OCI-LY1 (cell line): ENCODE data around the gene ASCC1.
A peak's percentile ranks its signal among the peaks of the same experiment; 100 is the strongest.

Source experiments
- H2AFZ ChIP-seq: fragments of 200-600 bp; sonication (generic), shearing (Covaris generic); 2 replicates; pipeline ENCODE4 v1.6.0; 2014; ENCODE audit warnings: antibody characterized with exemption, mild to moderate bottlenecking, low read length
- H3F3A ChIP-seq: fragments of 200-600 bp; sonication (generic), shearing (Covaris generic); 2 replicates; pipeline ENCODE4 v1.6.0; 2014; ENCODE audit warnings: mild to moderate bottlenecking, antibody characterized with exemption, low read length, moderate library complexity; ENCODE audit not compliant: insufficient read depth
- H3K27ac ChIP-seq: fragments of 200-600 bp; sonication (generic); 2 replicates; pipeline ENCODE4 v1.5.1; 2014; ENCODE audit warnings: low read length, mixed run types, mild to moderate bottlenecking, low read depth; ENCODE audit not compliant: poor library complexity, severe bottlenecking
- H3K27me3 ChIP-seq: fragments of 200-600 bp; sonication (generic); 2 replicates; pipeline ENCODE4 v1.6.0; 2014; ENCODE audit warnings: antibody characterized with exemption, mild to moderate bottlenecking, low read length, moderate library complexity; ENCODE audit not compliant: insufficient read depth
- H3K36me3 ChIP-seq: fragments of 200-600 bp; sonication (generic); 2 replicates; pipeline ENCODE4 v1.6.1; 2014; ENCODE audit warnings: mild to moderate bottlenecking, antibody characterized with exemption, low read length, moderate library complexity, mixed read lengths; ENCODE audit not compliant: insufficient read depth
- H3K4me1 ChIP-seq: fragments of 200-600 bp; sonication (generic); 2 replicates; pipeline ENCODE4 v1.5.1; 2014; ENCODE audit warnings: mild to moderate bottlenecking, low read length, moderate library complexity; ENCODE audit not compliant: insufficient read depth, severe bottlenecking
- H3K4me2 ChIP-seq: fragments of 200-600 bp; sonication (generic), shearing (Covaris generic); 2 replicates; pipeline ENCODE4 v1.6.1; 2014; ENCODE audit warnings: low read length
- H3K4me3 ChIP-seq: fragments of 200-600 bp; sonication (generic); 2 replicates; pipeline ENCODE4 v1.5.1; 2014; ENCODE audit warnings: low read length, low read depth, mild to moderate bottlenecking, mixed read lengths; ENCODE audit not compliant: poor library complexity, severe bottlenecking
- H3K79me2 ChIP-seq: fragments of 200-600 bp; shearing (Covaris generic); 2 replicates; pipeline ENCODE4 v1.6.1; 2016; ENCODE audit warnings: mixed run types, low read length, mixed read lengths; ENCODE audit not compliant: insufficient read depth
- H3K9ac ChIP-seq: fragments of 200-600 bp; sonication (generic), shearing (Covaris generic); 2 replicates; pipeline ENCODE4 v1.6.1; 2014; ENCODE audit warnings: mild to moderate bottlenecking, low read length, mixed read lengths
- H3K9me2 ChIP-seq: fragments of 200-600 bp; sonication (generic), shearing (Covaris generic); 2 replicates; pipeline ENCODE4 v1.6.1; 2014; ENCODE audit warnings: low read depth, mild to moderate bottlenecking, low read length, mixed read lengths
- H3K9me3 ChIP-seq: fragments of 200-600 bp; shearing (Covaris generic); 2 replicates; pipeline ENCODE4 v1.6.1; 2014; ENCODE audit warnings: low read length, mixed read lengths
- H4K20me1 ChIP-seq: fragments of 200-600 bp; sonication (generic), shearing (Covaris generic); 2 replicates; pipeline ENCODE4 v1.6.0; 2016; ENCODE audit warnings: mild to moderate bottlenecking, low read length; ENCODE audit not compliant: insufficient read depth
- EZH2 ChIP-seq: fragments of 200-600 bp; sonication (generic), shearing (Covaris generic); IDR thresholded peaks from 2 replicates; pipeline ENCODE4 v1.8.0; 2017; ENCODE audit warnings: borderline replicate concordance, mixed run types, mild to moderate bottlenecking, antibody characterized with exemption, low read length, moderate library complexity, mixed read lengths
- TF ChIP-seq, protein P1 (sequence below): fragments of 200-600 bp; sonication (generic), shearing (Covaris generic); IDR thresholded peaks from 2 replicates; pipeline ENCODE4 v1.5.1; 2017; ENCODE audit warnings: mild to moderate bottlenecking, antibody characterized with exemption, low read length, moderate library complexity, mixed read lengths

The ASCC1 gene

DNA sequence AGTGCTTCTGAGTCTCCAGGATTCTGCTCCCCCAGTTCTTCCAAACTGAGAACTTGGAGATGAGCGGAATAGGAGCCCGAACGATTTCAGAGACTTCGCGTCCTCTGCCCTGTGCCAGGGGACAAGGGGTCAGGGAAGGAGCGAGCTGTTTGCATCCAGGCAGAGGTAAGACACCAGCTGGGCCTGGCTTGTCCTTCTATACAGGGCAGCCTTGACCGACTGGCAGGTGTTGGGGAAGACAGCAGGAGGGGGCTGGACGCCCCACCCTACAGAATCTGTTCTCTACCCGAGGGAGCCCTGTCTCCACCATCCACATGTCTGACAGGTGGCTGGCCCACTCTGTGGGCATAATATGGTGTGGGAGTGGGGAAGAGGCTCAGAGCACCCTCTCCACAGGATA, 134.9 kb downstream of the ASCC1 start:
- Histone ChIP-seq H2AFZ (no peak overlapping the region), H3K4me1 (peaks cover 78% of the 10 kb centered on the region), H3K9ac (no peak overlapping the region), H3K4me3 (no peak overlapping the region), H3K27ac (peak overlapping the region; percentile 81), H3K9me2 (no peaks in the 10 kb centered on the region), H3K79me2 (no peaks in the 10 kb centered on the region), H4K20me1 (no peaks in the 10 kb centered on the region), H3K4me2 (no peak overlapping the region), H3F3A (no peaks in the 10 kb centered on the region), H3K9me3 (no peaks in the 10 kb centered on the region), H3K27me3 (no peaks in the 10 kb centered on the region), H3K36me3 (no peaks in the 10 kb centered on the region; the same call in 1 of the 2 replicates)
- TF ChIP-seq EZH2: no peak
- TF ChIP-seq, protein P1, sequence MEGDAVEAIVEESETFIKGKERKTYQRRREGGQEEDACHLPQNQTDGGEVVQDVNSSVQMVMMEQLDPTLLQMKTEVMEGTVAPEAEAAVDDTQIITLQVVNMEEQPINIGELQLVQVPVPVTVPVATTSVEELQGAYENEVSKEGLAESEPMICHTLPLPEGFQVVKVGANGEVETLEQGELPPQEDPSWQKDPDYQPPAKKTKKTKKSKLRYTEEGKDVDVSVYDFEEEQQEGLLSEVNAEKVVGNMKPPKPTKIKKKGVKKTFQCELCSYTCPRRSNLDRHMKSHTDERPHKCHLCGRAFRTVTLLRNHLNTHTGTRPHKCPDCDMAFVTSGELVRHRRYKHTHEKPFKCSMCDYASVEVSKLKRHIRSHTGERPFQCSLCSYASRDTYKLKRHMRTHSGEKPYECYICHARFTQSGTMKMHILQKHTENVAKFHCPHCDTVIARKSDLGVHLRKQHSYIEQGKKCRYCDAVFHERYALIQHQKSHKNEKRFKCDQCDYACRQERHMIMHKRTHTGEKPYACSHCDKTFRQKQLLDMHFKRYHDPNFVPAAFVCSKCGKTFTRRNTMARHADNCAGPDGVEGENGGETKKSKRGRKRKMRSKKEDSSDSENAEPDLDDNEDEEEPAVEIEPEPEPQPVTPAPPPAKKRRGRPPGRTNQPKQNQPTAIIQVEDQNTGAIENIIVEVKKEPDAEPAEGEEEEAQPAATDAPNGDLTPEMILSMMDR: no peak

DNA sequence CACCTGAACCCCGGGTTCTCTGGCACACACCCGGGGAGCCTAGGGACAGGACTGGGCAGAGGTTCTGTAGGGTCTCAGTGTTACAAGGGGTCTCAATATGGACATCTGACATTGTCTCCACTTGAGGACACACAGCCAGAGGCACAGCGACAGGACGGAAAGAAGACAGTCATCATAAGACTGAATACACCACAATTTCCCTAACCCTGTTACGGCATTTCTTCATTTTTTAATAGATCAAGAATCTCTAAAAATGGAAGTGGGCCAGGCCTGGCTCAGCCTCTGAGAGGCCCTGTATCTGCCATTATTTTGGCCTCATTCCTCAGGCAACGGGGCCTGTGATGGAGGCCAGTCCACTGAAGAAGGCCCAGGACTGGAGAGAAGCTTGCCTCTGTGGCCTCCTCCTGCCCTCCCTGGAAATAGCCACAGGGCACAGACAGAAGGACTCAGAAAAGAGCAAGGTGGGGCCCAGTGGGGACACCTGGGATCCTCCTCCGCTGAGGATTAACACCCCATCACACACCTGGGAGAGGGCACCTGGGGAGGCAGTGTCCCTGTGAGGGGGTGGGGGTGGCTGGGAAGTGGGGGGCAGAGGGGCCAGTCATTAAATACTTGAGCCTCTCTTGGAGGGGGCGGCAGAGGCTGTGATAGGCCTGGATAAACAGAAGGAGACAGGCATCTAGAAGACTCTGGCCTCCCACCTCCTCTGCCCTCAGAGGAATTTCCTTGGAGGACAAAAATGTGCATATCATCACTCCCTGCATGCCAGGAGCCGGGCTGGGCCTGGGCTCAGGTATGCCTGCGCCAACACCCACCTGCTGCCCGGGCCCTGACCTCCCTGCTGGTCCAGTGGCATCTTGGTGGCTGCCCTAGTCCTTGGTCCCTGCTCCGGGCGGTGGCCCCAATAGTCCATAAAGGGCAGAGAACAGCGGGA, 135.8 kb downstream of the ASCC1 start:
- H3K9me3 ChIP-seq: no peaks in the 10 kb centered on the region
- H3K36me3 ChIP-seq: no peaks in the 10 kb centered on the region; the same call in 1 of the 2 replicates
- peak overlapping the region; percentile 56 for H3K4me2 ChIP-seq
- peak overlapping the region; percentile 26 for H3K4me3 ChIP-seq
- peak overlapping the region; percentile 81 for H3K27ac ChIP-seq
- no peaks in the 10 kb centered on the region for H4K20me1 ChIP-seq
- peaks cover 76% of the 10 kb centered on the region for H3K4me1 ChIP-seq
- TF ChIP-seq, protein P1: no peak
- TF ChIP-seq EZH2: no peak
- H3K27me3 ChIP-seq: no peaks in the 10 kb centered on the region
- H3K9me2 ChIP-seq: no peaks in the 10 kb centered on the region
- no peaks in the 10 kb centered on the region for H3K79me2 ChIP-seq
- H2AFZ ChIP-seq: no peak overlapping the region
- peak overlapping the region; percentile 43; the same call in 1 of the 2 replicates for H3K9ac ChIP-seq
- no peaks in the 10 kb centered on the region for H3F3A ChIP-seq

DNA sequence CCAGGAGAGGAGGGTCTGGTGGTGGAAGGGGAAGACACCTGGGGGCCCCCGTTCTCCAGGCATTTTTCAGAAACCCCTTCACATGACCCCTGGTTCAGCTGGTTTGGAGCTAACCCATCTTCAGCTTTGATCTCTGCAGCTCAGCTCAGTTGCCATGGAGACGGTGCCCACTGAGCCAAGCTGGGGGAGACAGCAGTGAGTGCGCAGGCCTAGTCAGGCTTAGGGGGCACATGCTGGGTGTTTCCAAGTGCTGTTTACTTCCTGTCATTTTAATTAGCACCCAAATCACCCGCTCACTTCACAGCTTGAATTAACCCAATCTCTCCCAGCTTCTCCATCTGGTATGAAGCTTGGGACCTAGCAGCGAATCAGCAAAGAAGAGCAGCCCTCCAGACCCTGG, 136.7 kb downstream of the ASCC1 start:
- peak overlapping the region; percentile 26 for H3K4me3 ChIP-seq
- H3K27me3 ChIP-seq: no peaks in the 10 kb centered on the region
- TF ChIP-seq, protein P1: no peak
- TF ChIP-seq EZH2: no peak
- no peaks in the 10 kb centered on the region for H3K9me2 ChIP-seq
- H3K9ac ChIP-seq: peak overlapping the region; percentile 43; the same call in 1 of the 2 replicates
- H3K4me2 ChIP-seq: peak overlapping the region; percentile 56
- no peaks in the 10 kb centered on the region; the same call in 1 of the 2 replicates for H3K36me3 ChIP-seq
- H3K9me3 ChIP-seq: no peaks in the 10 kb centered on the region
- H3K27ac ChIP-seq: peak overlapping the region; percentile 81
- no peaks in the 10 kb centered on the region for H3F3A ChIP-seq
- no peak overlapping the region for H2AFZ ChIP-seq
- H3K79me2 ChIP-seq: no peaks in the 10 kb centered on the region
- H4K20me1 ChIP-seq: no peaks in the 10 kb centered on the region
- H3K4me1 ChIP-seq: peaks cover 73% of the 10 kb centered on the region
